Gastroesophageal sphincter (tissue), 3 donors: ENCODE results near the gene EFHD2.
"Not testable (repeated sequence)": the region's sequence is repeated elsewhere in the genome, so short reads cannot be mapped to it uniquely, and the experiment has no call there.

Source experiments
- CTCF ChIP-seq, 4 experiments: fragments of 200-600 bp in 2 of 4; fragments of 450-650 bp in 2 of 4; sonication (generic) in 1 of 4; IDR thresholded peaks; one replicate each; pipeline ENCODE4 v1.5.1; 2017 to 2019; ENCODE audit warnings: antibody characterized with exemption in 4 of 4, mild to moderate bottlenecking in 2 of 4, moderate library complexity in 2 of 4
- POLR2A ChIP-seq, 2 donors: fragments of 450-650 bp; IDR thresholded peaks; one replicate each; pipeline ENCODE4 v1.6.1; 2017; ENCODE audit warnings: antibody characterized with exemption in 2 of 2, mild to moderate bottlenecking in 2 of 2, moderate library complexity in 1 of 2
- POLR2AphosphoS5 ChIP-seq: sonication (generic); formaldehyde crosslinking; IDR thresholded peaks from one replicate; pipeline ENCODE4 v1.6.1; 2017; ENCODE audit warnings: antibody characterized with exemption

- TF ChIP-seq CTCF (IDR thresholded peaks at IDR 0.05); POLR2A (IDR thresholded peaks at IDR 0.05); POLR2AphosphoS5: not testable (repeated sequence)
Measured at GRCh38 chr1:15428252-15428651, 18.6 kb downstream of the EFHD2 start.
